ENCODE results near the gene LMX1A. TPM values are rescaled to one million over a fixed set of nuclear protein-coding genes. Genes with fewer than 3 reads are reported as not detected.

The LMX1A gene
- total and polyA plus RNA-seq, 4 donors: 0.05 to 0.17 TPM; not detected in 2

- Histone ChIP-seq H3K27ac (ENCODE audit: low read depth in 1 of 2, low read length in 2 of 2) (no peak overlapping the region), H3K4me3 (ENCODE audit: low read depth in 1 of 3, low read length in 3 of 3) (no peak overlapping the region), H3K9ac (ENCODE audit: low read depth in 1 of 2, low read length in 2 of 2) (no peak overlapping the region), H3K27me3 (ENCODE audit: control insufficient read depth in 4 of 4, insufficient read depth in 4 of 4, low read length in 3 of 4) (peaks cover 5 to 35% (median 30%) of the 10 kb centered on the region in 4 donors), H3K9me3 (ENCODE audit: control insufficient read depth in 4 of 4, low read length in 3 of 4) (no peaks in the 10 kb centered on the region), H3K36me3 (ENCODE audit: control insufficient read depth in 4 of 4, insufficient read depth in 3 of 4, low read depth in 1 of 4, low read length in 3 of 4) (no peaks in the 10 kb centered on the region), H3K4me1 (ENCODE audit: control insufficient read depth in 4 of 4, insufficient read depth in 4 of 4, low read length in 3 of 4) (peaks cover 16 to 42% (median 31%) of the 10 kb centered on the region in 4 donors)
- TF ChIP-seq RAD21 (IDR thresholded peaks at IDR 0.05) (no peak), ATF3 (IDR thresholded peaks at IDR 0.05) (no peak), MAX (IDR thresholded peaks at IDR 0.05) (no peak), SP1 (IDR thresholded peaks at IDR 0.05) (no peak), CTCF (IDR thresholded peaks at IDR 0.05; ENCODE audit: low read depth, low read length, missing input control) (no peak), JUND (IDR thresholded peaks at IDR 0.05) (no peak), ZBTB33 (IDR thresholded peaks at IDR 0.05) (no peak), TAF1 (conservative IDR thresholded peaks at IDR 0.05) (no peak), FOXA2 (IDR thresholded peaks at IDR 0.05) (no peak), GABPA (IDR thresholded peaks at IDR 0.05 in 1 of 2, conservative IDR thresholded peaks at IDR 0.05 in 1 of 2) (no peak), YY1 (IDR thresholded peaks at IDR 0.05) (no peak), HNF4G (IDR thresholded peaks at IDR 0.05) (no peak), REST (IDR thresholded peaks at IDR 0.05) (no peak), HNF4A (conservative IDR thresholded peaks at IDR 0.05) (no peak), EGR1 (IDR thresholded peaks at IDR 0.05; ENCODE audit: low read depth in 2 of 2) (no peak), FOXA1 (IDR thresholded peaks at IDR 0.05) (no peak), RXRA (IDR thresholded peaks at IDR 0.05) (no peak), NR2F2 (IDR thresholded peaks at IDR 0.05) (no peak)
- 7% methylated on average over 52 of the region's 52 CpGs for WGBS
- DNase-seq (ENCODE audit: low spot score): no peak
Observed at GRCh38 chr1:165353731-165354671, 2.5 kb downstream of the LMX1A start.

Data from liver (tissue), 9 donors.